Hepatocyte (in vitro differentiated cells): ENCODE data around the gene SPOCK3. TPM values are rescaled to one million over a fixed set of nuclear protein-coding genes. Genes with fewer than 3 reads are reported as not detected.

ENCODE experiments used
- DNase-seq: peaks from one replicate; pipeline ENCODE4 v3.0.0-alpha.2; 2016; ENCODE audit warnings: low spot score
- H2AFZ ChIP-seq: fragments of 200-600 bp; sonication (generic); 2 replicates; pipeline ENCODE4 v1.6.0; 2016; ENCODE audit warnings: antibody characterized with exemption, mild to moderate bottlenecking
- H3K27ac ChIP-seq: fragments of 200-600 bp; sonication (generic); 2 replicates; pipeline ENCODE4 v1.5.1; 2016; ENCODE audit warnings: mild to moderate bottlenecking
- H3K27me3 ChIP-seq: fragments of 200-600 bp; sonication (generic); 2 replicates; pipeline ENCODE4 v1.6.1; 2016
- H3K36me3 ChIP-seq: fragments of 200-600 bp; sonication (generic); replicated peaks from 2 replicates; pipeline ENCODE4 v1.5.1; 2016; ENCODE audit warnings: low read depth; ENCODE audit not compliant: insufficient read depth
- H3K4me1 ChIP-seq: fragments of 200-600 bp; sonication (generic); 2 replicates; pipeline ENCODE4 v1.5.1; 2016; ENCODE audit warnings: mild to moderate bottlenecking, moderate library complexity; ENCODE audit not compliant: insufficient read depth
- H3K4me2 ChIP-seq: fragments of 200-600 bp; sonication (generic); 2 replicates; pipeline ENCODE4 v1.6.0; 2016
- H3K4me3 ChIP-seq: fragments of 200-600 bp; sonication (generic); 2 replicates; pipeline ENCODE4 v1.5.1; 2016; ENCODE audit warnings: mild to moderate bottlenecking
- H3K79me2 ChIP-seq: fragments of 200-600 bp; sonication (generic); 2 replicates; pipeline ENCODE4 v1.6.0; 2017; ENCODE audit warnings: mild to moderate bottlenecking
- H3K9me2 ChIP-seq: fragments of 200-600 bp; sonication (generic); replicated peaks from 2 replicates; pipeline ENCODE4 v1.6.0; 2017; ENCODE audit warnings: mild to moderate bottlenecking; ENCODE audit not compliant: insufficient read depth
- H3K9me3 ChIP-seq: fragments of 200-600 bp; sonication (generic); 2 replicates; pipeline ENCODE4 v1.5.1; 2016; ENCODE audit warnings: low read depth, mild to moderate bottlenecking
- H4K20me1 ChIP-seq: fragments of 200-600 bp; sonication (generic); 2 replicates; pipeline ENCODE4 v1.6.0; 2016; ENCODE audit warnings: mild to moderate bottlenecking; ENCODE audit not compliant: insufficient read depth, poor library complexity, severe bottlenecking
- EZH2 ChIP-seq: fragments of 200-600 bp; sonication (generic); IDR thresholded peaks from 2 replicates; pipeline ENCODE4 v1.6.1; 2016; ENCODE audit warnings: antibody characterized with exemption, mild to moderate bottlenecking, borderline replicate concordance
- EZH2phosphoT487 ChIP-seq: fragments of 200-600 bp; sonication (generic); IDR thresholded peaks from one replicate; pipeline ENCODE4 v1.6.1; 2018; ENCODE audit warnings: antibody characterized with exemption, mild to moderate bottlenecking, low read depth, moderate library complexity; ENCODE audit not compliant: unreplicated experiment, severe bottlenecking
- WGBS: methylation state at CpG from one replicate; pipeline ENCODE4 v1.1.6; 2016; ENCODE audit warnings: low lambda C conversion rate; ENCODE audit errors: missing lambda C conversion rate; 5-methylcytosine and 5-hydroxymethylcytosine counted together
- polyA plus RNA-seq: library from polyadenylated mRNA; unstranded; fragments of >200 nt; fragmentation: Nextera tagmentation; extraction: Ambion mirVana; gene quantifications from 2 replicates; pipeline ENCODE4 v1.2.1, GENCODE V29; 2016
- small RNA-seq: library from RNA; depleted of rRNA; stranded (forward); fragments of <200 nt; gene quantifications from one replicate; pipeline ENCODE3, GENCODE V24; 2014
- total RNA-seq: library from RNA; depleted of rRNA; stranded (reverse); fragments of >200 nt; gene quantifications from 2 replicates; pipeline ENCODE4 v1.2.3, GENCODE V29; 2014
- TF ChIP-seq, protein P1 (sequence below): fragments of 200-600 bp; sonication (generic); IDR thresholded peaks from 2 replicates; pipeline ENCODE4 v1.5.1; 2016; ENCODE audit warnings: antibody characterized with exemption, mild to moderate bottlenecking; ENCODE audit not compliant: poor library complexity

Gene SPOCK3
- total and polyA plus RNA-seq, 2 experiments from 2014 or later = 3.0 to 3.4 TPM

DNA sequence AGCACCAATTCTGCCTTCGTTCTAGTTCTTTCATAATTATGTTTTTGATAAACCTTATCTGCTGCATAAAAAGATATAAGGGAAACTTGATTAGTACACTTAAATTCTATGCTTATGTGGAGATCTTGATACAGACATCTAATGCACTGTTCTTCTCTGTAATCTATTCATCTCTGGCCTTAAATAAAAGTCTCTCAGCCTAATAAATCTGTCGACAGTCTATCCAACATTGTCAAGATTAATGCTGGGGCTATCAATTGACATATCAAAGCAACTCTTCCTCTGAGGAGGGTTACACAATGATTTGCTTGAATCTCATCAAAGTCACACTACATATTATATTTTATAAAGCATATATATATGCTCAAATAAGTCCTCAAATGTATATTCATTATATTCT lies 545.5 kb downstream of the SPOCK3 start:
- no peak overlapping the region for H3K27ac ChIP-seq

DNA sequence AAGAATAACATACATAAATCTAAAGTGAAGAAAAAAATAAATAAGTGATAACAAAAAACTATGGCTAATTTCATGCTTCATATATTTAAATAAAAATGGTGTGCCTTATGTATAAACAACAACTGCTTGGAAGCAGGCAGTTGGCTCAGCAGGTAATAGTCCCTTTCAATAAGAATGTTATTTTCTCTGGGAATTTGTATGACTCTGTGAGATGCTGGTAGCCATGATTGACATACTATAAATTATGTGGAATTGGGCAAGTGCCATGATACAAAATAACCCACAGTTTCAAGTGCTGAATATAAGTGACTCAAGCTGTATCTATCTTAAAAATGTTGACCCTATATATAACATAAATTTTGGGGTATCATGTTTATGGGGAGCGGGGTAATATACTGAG lies 546.5 kb downstream of the SPOCK3 start:
- Histone ChIP-seq H3K36me3 (no peaks in the 10 kb centered on the region), H3K9me3 (no peaks in the 10 kb centered on the region), H3K4me1 (no peaks in the 10 kb centered on the region), H2AFZ (no peak overlapping the region), H3K79me2 (no peaks in the 10 kb centered on the region), H3K4me2 (no peak overlapping the region), H3K4me3 (no peak overlapping the region), H3K27me3 (no peaks in the 10 kb centered on the region), H3K27ac (no peak overlapping the region), H4K20me1 (no peaks in the 10 kb centered on the region), H3K9me2 (no peaks in the 10 kb centered on the region)
- TF ChIP-seq EZH2phosphoT487 = no peak
- TF ChIP-seq EZH2 = no peak
- TF ChIP-seq, protein P1, sequence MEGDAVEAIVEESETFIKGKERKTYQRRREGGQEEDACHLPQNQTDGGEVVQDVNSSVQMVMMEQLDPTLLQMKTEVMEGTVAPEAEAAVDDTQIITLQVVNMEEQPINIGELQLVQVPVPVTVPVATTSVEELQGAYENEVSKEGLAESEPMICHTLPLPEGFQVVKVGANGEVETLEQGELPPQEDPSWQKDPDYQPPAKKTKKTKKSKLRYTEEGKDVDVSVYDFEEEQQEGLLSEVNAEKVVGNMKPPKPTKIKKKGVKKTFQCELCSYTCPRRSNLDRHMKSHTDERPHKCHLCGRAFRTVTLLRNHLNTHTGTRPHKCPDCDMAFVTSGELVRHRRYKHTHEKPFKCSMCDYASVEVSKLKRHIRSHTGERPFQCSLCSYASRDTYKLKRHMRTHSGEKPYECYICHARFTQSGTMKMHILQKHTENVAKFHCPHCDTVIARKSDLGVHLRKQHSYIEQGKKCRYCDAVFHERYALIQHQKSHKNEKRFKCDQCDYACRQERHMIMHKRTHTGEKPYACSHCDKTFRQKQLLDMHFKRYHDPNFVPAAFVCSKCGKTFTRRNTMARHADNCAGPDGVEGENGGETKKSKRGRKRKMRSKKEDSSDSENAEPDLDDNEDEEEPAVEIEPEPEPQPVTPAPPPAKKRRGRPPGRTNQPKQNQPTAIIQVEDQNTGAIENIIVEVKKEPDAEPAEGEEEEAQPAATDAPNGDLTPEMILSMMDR = no peak
- no peak for DNase-seq
- 84% methylated on average over 1 of the region's 1 CpG for WGBS

More for the DNA sequence above, 545.5 kb downstream of the SPOCK3 start:
- no peak overlapping the region for H3K4me3 ChIP-seq
- no peak overlapping the region for H3K4me2 ChIP-seq
- 63% methylated on average over 2 of the region's 2 CpGs for WGBS
- H3K79me2 ChIP-seq = no peaks in the 10 kb centered on the region
- H3K9me2 ChIP-seq = no peaks in the 10 kb centered on the region
- no peaks in the 10 kb centered on the region for H4K20me1 ChIP-seq
- no peaks in the 10 kb centered on the region for H3K9me3 ChIP-seq
- TF ChIP-seq EZH2 = no peak
- TF ChIP-seq, protein P1 = no peak
- no peak for TF ChIP-seq EZH2phosphoT487
- DNase-seq = no peak
- no peaks in the 10 kb centered on the region for H3K36me3 ChIP-seq
- H2AFZ ChIP-seq = no peak overlapping the region
- H3K27me3 ChIP-seq = no peaks in the 10 kb centered on the region
- H3K4me1 ChIP-seq = no peaks in the 10 kb centered on the region

Small RNAs within 50 kb of the gene (small RNA-seq; reads per million reads assigned to genes)
- not detected for gene RNA5SP171
